ENCODE measurements around the gene CST5.
"Not testable (repeated sequence)": the region's sequence is repeated elsewhere in the genome, so short reads cannot be mapped to it uniquely, and the experiment has no call there.

The CST5 gene

DNA sequence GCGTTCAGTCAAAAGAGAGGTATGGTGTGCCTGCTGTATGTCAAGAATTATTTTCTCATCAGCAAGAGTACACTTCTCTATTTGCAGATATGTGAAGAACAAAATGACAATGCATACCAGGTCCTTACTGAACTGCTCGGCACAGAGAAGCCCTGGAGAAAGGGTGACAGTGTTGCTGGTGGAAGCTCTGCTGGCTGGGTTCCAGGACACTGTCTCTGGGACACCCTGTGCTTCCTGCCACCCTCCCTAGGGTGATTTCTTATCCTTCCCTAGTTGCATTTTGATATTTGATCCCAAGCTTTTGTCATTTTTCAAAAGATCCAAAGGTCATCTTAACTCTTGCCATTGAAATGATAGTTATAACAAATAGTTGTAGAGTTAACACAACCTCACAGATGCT lies 8.3 kb upstream of the CST5 start:
- no peak for DNase-seq

DNA sequence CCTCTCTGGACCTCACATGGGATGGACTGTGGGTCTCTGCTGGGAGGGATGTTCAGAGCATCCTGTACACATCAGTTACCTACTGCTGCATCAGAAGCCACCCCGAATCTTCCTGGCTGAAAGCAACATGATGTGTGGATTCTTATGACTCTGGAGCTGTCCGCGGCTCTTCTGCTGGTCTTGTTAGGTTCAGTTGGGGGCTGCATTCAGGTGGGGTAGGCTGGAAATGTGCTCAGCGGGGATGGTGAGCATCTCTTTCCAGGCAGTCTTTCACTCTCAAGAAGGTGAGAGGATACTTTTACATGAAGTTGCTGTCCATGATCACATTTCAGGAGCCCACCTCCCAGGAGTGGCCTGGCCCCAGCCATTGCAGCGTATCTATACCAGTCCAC lies 5.2 kb upstream of the CST5 start:
- DNase-seq: no peak

DNA sequence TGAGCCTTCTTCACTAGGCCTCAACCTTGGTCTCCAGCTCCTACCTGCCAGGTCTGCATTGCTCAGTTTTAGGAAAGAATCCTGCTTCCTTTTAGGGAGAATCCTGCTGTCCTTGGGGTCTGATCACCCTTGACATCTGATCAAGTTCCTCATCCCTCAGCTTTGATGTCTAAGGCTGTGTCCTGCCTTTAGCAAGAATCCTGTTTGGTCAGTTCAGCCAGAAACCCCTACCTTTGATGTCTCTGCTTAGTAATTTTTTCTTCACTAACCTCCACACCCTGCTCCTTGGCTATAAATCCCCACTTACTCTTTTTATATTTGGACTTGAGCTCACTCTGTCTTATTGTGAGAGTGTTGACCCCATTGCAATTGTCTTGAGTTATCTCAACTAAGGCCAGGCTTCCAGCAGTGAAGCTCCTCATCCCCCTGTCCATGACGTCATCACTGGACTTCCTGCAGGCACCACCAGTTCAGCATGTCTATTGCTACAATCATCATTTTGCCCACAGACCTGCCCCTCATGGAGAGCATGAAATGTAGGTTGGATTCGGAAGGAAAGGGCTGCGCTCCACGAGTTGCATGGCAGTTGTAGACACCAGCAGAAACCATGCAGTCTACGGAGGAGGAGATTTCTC lies 4.7 kb upstream of the CST5 start:
- no peak for DNase-seq

DNA sequence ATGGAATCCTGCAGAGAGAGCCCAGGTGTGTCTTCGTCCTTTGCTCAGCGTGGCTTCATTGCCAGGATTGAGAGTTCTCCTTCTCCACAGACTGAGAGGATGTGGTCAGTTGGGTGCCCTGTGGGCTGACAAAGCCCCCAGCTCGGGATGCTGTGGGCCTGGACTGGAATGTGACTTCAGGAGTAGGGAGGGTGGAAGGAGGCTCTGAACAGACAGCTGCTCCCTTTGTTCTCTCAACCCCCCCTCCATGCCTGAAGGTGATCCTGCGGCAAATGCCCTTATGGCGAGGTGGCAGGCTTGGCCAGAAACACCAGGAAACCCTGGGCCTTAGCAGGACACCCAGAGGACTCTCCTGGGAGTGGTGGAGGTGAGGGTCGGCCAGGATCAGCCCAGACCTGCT lies 1.8 kb upstream of the CST5 start:
- DNase-seq: no peak

DNA sequence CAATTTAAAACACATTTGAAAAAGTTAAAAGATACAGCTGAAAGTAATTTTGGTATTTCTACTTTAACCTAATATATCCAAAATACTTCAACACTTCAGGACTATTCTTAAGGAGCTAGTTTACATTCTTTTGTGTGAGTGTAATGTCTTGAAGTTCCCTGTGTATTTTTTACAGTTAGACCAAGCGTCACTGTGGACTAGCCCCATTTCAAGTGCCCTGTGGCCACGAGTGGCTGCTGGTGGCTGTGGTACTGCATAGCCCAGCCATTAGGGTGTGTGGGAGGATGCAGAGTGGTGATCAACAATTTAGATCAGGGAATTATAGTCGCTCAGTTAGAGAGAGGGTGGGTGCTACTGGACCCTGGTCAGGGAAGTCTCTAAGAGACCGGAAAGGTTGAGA lies 869 bp upstream of the CST5 start:
- no peak for DNase-seq

DNA sequence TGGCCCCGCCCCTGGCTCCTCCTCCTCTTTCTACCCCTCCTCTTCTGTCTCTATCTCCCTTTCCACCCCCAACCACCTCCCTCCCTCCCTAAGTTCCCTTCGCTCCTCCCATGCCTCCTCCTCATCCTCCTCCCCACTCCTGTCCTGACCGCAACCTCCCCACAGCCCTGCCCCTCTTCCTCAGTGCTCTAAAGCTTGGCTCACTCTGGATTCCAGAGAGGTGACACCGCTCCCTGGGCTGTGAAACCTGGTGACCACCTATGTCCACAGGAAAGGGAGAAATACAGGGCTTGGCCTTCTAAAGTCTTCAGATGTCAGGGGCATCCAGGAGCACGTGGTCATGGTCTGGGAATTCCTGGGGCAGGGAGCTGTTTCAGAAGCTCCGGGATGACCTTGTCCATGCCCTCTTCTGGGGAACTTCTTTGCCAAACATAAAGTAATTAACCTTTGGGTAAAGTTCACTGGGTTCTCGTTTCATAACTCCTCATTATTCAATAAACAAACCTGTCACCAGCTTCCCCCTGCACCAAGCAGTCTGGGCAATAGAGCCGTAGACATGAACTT lies 345 bp upstream of the CST5 start:
- no peak for DNase-seq

DNA sequence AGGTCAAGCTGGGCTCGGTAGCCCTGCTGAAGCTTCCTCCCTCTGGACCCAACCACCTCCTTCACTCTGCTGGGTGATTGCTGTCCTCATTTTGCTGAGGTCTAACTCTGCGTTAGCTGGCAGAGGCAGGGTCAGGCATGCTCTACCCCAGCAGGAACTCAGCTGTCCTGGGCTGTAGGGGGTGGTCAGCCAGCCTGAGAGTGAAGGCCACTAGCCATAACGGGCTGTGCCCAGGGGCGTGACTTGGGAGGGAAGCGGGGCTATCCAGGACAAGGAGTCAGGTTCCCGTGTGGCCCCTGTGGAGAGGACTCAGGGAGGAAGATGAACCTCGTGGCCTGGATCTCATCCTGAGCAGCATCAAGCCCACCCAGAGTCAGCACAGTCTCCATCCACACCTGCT lies 761 bp downstream of the CST5 start:
- no peak for DNase-seq

DNA sequence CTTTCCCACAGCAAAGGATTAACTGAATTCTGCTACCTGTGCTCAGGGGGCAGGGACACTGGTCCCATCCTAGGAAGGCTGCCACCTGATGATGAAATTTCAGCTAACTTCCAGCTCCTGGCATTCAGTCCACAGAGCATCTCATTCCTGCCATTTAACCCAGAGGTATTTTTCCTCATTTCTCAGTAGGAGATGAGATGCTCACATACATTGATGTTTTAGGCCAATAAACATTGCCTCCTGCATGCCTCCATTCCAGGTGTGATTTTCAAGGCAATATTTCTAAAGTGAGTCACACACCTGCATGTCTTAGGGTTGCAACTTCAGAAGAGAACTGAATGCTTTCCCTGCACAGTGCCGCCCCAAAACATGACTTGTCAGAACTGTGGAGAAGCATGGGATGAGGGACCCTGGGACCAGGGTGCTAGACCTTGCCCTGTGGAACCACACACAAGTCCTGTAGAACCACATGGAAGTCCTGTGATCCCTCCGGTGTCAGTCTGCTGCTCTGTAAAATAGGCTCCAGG lies 1.5 kb downstream of the CST5 start:
- not testable (repeated sequence) for DNase-seq

DNA sequence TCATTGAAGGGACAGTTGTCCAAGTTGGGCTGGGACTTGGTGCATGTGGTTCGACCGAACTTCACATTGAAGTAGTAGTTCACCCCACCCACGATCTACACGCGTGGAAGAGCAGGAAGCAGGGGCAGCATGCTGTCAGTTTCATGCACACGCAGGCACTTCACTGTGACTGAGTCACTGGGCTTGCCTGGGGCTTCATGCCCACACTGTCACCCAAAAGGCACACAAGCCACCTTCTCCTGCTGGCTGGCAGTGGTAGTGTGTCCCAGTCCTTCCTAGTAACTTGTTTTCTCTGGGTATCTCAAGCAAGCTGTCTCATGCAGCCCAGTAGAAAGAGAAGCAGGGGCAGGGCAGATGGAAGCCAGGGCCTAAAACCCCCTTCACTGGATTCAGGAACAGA lies 2.0 kb downstream of the CST5 start:
- DNase-seq: no peak

DNA sequence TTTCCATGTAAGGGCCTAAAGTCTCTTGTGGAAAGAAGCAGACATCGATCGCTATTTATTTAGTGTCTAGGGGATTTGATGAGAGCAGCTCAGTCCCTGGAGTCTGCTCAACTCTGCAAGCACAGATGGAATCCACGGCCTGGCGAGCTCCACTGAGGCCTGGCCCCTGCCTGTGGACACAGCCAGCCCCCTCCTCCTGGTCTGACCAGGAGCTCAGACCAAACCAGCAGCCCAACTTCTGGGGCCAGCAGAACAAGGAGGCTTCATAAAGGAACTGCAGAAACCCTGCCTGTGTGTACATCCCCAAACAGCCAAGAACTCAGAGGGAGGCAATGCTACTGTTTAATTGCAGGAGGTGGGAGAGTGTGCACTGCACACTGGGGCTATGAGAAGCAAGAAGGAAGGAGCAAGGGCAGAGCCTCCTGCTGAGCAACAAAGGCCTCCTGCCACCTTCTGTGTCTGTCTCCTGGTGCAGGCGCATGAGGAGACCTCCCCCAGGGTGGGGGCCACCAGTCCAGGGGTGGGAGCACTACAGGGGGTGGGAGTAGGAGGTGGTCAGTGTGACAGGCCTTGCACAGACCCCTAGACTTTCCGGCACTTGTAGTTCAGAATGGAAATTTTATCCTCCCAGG lies 3.8 kb downstream of the CST5 start:
- DNase-seq: no peak

DNA sequence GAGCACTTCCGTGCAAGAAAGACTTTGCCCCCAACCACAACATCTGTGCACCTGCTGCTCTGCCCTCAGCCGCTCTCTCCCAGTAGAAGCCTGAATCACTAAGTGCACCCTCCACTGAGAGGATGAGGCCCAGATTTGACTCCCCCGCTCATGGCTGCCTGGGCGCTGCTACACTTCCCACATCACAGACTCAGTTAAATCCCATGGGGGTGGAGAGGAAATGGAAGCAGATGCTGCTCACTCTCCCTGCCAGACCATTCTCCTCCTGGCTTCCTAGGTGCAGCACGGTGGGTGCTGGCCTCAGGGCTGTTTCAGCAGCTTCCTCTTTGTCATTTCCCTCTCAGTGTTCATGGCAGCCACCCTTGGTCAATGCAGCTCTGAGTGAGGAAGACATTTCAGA lies 4.8 kb downstream of the CST5 start:
- no peak for DNase-seq

DNA sequence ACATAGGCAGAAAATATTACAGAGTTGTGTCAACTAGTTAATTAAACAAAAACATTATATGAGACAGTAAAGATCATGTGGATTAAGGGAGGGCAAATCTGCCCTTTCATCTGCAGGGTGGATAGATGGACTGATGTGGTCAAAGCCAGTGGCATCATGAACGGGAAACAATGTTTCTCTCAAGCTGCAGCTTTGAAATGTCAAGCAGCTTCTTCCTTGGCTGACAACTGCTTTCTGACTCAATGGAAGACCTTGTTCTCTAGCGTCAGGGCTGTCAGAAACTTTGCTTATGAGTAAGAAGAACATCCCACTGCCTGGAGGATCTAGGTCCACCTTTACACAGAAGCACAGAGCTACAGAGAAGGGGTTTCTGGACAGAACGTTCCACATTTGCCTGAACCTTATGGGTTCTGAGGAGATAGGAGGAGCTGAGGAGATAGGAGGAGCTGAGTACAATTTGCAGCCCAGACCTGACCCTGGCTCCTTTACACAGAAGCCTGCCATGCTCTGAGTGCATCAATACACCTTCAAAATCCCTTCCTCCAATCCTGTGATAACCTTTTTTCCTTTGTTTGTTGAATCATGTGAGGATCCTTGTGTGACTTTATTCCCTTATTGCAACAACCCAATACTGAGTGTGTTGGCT lies 6.1 kb downstream of the CST5 start:
- no peak for DNase-seq

DNA sequence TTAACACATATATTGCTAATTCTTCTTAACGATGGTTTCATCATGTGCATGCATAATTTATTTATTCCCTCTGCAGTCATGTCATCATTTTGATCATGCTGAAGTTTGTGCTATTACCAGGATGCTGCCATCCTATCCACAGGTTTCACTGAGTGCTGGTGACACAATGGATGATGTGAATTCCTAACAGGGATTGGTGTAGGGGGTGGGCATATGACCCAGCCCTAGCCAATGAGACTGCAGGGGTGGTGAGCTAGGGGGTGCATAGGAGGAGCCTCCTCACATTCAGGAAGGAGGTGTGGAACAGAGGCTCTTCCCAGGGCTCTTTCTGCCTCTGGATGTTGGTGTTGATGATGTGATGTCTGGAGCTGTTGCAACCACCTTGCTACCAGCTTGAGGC lies 7.5 kb downstream of the CST5 start:
- DNase-seq: no peak

DNA sequence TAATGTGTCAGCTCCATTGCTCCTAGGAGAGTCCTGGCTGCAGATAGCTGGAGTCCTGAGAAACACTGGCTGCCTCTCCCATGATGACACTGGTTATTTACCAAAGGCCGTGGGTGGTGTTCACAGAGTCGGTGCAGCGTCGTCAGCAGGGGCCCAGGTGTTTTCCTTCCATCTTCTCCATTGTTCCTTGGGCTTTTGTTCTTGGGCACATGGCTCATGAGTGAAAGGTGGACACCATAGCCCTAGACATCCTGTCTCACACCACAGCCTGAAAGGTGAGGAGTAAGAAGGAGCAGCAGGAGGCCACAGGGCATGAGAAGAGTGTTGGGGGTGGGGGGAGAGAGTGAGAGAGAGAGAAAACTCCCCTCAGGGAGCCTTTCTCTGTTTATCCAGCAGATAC lies 9.1 kb downstream of the CST5 start:
- DNase-seq: no peak

DNA sequence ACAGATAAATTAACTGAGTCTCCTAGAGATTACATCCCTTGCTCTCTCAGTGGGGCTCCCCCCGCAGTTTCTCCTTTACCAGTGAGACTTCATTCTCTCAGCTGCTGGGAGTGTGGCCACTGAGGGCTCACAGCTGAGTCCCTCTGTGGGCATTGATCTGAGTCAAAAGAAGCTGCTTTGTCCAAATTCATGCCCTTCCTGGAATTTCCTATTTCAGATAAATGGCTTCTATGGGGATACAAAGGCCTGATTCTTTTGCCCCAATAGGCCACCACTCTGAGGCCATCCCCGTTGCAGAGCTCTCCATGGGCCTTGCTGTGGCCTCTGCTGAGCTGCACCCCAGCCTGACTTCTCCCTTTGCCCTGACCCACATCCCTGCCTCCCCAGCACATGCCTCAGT lies 10.0 kb downstream of the CST5 start:
- no peak for DNase-seq

DNA sequence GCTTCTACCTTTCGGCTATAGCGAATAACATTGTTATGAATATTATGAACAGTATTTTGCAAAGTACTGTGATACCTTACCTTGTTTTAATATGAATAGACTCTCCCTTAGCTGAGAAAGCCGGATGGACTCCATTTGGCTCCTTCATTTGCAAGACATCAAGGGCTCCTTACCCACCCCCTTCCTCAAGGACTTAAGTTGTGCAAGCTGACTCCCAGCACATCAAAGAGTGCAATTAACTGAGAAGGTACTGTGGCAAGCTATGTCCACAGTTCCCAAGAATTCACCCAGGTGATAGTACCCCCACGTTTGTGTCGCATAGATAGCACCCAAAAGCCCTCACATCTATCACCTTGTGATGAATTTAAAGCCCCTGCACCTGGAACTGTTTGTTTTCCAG lies 11.2 kb downstream of the CST5 start:
- DNase-seq: no peak

DNA sequence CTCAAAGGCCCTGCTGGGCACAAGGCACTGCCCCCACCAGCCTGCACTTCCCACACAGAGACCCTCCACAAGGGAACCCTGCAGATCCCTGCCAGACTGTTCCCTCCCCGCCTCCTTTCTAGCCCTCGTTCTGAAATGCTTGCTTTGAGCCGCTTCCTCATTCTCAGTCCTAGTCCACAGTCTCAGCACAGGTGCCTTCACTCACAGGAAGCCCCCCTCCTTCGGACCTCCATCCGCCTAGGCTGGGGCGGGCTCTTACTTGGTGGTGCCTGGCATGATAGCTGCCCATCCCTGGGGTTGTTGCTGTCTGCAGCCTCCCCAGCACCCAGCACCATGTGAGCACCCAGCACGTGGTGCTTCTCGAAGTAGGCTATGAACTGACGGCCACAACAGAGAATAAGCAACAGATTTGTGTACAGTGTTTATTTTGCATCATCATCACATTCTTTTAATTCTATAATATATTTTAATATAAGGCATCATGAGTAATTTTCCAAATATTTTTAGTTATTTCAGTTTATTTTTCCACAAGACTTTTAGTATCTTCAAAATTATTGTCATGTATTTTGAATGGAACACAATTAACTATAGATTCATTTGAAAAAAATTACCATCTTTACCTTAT lies 12.3 kb downstream of the CST5 start:
- no peak for DNase-seq

DNA sequence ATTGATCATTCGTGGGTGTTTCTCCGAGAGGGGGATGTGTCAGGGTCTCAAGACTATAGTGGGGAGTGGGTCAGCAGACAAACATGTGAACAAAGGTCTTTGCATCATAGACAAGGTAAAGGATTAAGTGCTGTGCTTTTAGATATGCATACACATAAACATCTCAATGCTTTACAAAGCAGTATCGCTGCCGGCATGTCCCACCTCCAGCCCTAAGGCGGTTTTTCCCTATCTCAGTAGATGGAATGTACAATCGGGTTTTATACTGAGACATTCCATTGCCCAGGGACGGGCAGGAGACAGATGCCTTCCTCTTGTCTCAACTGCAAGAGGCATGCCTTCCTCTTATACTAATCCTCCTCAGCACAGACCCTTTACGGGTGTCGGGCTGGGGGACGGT lies 18.8 kb downstream of the CST5 start:
- not testable (repeated sequence) for DNase-seq

DNA sequence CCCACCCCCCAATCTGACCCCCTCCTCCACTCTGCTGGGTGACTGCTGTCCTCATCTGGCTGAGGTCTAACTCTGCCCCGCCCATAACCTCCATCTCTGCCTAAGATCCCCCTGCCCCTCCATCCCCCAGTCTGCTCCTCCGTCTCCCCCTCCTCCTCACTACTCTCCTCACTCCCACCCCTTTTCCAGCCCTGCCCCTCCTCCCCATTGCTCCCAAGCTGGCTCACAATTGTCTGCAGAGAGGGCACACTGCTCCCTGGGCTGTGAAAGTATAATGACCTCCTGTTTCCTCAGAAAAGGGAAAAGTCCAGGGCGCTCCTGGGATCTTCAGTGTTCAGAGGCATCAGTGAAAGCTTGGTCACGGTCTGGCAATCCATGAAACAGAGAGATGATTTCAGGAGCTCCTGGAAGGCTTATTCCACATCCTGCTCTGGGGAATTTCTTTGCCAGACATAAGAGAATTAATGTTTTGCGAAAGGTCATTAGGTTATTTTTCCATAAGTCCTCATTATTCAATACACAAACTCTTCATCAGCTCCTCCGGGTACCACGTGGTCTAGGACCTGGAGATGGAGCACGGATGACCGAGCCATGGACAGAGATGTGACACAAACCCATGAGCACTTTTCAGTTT lies 21.5 kb downstream of the CST5 start:
- no peak for DNase-seq

DNA sequence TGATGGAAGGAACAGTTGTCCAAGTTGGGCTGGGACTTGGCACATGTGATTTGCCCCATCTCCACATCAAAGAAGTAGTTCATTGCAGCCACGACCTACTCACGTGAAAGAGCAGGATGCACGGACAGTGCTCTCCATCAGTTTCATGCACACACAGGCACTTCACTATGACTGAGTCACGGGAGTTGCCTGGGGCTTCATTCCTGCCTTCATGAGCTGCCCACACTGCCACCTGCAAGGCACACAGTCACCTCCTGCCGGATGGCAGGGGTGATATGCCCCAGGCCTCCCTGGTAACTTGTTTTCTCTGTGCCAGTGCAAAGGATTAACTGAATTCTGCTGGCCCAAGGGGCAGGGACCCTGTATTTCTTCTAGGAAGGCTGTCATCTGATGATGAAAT lies 22.8 kb downstream of the CST5 start:
- no peak for DNase-seq

DNA sequence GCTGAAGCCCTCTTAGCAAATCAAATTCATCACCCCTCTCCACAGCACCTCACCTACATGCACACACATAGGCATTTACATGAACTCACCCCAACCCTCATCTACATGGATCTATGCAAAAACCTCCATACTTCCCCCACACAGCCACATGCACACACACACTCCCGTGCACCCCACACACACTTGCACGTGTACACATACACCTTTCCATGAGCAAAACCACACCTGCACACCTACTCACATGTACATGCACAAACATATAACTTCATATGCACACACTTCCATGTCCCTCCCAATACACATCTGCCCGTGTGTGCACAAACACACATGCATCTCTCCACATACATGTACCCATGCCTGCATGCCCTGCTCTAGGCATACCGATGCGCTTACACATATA lies 23.3 kb downstream of the CST5 start:
- DNase-seq: no peak

DNA sequence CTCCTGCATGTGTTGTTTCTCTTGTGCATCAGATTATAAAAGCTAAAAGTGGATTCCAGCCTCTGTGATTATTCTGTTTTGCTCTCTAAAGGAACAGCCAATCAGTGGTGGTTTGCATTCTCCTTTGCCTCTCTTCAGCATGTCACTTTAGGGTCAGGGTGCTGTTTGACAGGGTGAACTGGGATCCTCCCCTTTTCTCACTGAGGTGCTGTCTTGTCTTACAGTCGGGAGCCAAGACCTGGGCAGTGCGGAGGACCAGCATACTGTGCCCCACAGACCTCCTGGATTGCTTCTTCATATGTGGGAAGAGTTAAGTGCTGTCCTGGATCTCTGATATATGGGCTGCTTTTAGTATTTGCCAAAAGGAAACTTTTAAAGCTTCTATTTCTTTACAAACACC lies 37.9 kb downstream of the CST5 start:
- DNase-seq: no peak

DNA sequence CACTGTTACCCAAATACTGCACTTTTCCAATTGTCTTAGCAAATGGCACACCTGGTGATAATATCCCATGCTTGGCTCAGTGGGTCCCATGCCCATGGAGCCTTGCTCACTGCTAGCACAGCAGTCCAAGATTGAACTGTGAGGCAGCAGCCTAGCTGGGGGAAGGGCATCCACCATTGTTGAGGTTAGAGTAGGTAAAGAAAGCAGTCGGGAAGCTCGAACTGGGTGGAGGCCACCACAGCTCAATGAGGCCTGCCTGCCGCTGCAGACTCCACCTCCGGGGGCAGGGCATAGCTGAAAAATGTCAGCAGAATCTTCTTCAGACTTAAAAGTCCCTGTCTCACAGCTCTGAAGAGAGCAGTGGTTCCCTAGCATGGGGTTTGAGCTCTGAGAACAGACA lies 43.8 kb downstream of the CST5 start:
- no peak for DNase-seq
